Breast epithelium (tissue), 4 donors: ENCODE results near the gene WFDC12. TPM values are rescaled to one million over a fixed set of nuclear protein-coding genes. Genes with fewer than 3 reads are reported as not detected.

Source experiments
- DNase-seq, 2 donors: peaks; one replicate each; pipeline ENCODE4 v3.0.0-alpha.2; 2019; ENCODE audit warnings: low spot score in 2 of 2
- H3K27ac ChIP-seq, 2 donors: fragments of 200-600 bp; sonication (generic) in 1 of 2; one replicate each; pipeline ENCODE4 v1.5.1; 2016 to 2019; ENCODE audit warnings: mild to moderate bottlenecking in 1 of 2
- H3K27me3 ChIP-seq, 2 donors: fragments of 200-600 bp; sonication (generic) in 1 of 2; one replicate each; pipeline versions ENCODE4 v1.5.1 to v1.6.0; 2017 to 2019; ENCODE audit warnings: control low read depth in 1 of 2, mild to moderate bottlenecking in 1 of 2
- H3K36me3 ChIP-seq: fragments of 200-600 bp; one replicate; pipeline ENCODE4 v1.5.1; 2019
- H3K4me1 ChIP-seq, 2 donors: fragments of 200-600 bp; sonication (generic); one replicate each; pipeline ENCODE4 v1.5.1; 2016 to 2019; ENCODE audit warnings: control low read depth in 1 of 2
- H3K4me3 ChIP-seq, 3 donors: fragments of 200-600 bp; sonication (generic); 1 replicate in 2 of 3; 2 replicates in 1 of 3; pipeline ENCODE4 v1.5.1; 2016 to 2019; ENCODE audit warnings: mild to moderate bottlenecking in 3 of 3, moderate library complexity in 2 of 3
- H3K9me3 ChIP-seq, 2 donors: fragments of 200-600 bp; sonication (generic) in 1 of 2; one replicate each; pipeline ENCODE4 v1.5.1; 2016 to 2019; ENCODE audit warnings: control low read depth in 1 of 2
- CTCF ChIP-seq, 3 donors: fragments of 450-650 bp; IDR thresholded peaks; one replicate each; pipeline ENCODE4 v1.5.1; 2016 to 2017; ENCODE audit warnings: antibody characterized with exemption in 3 of 3, mild to moderate bottlenecking in 3 of 3, moderate library complexity in 3 of 3
- POLR2A ChIP-seq: fragments of 450-650 bp; IDR thresholded peaks from one replicate; pipeline ENCODE4 v1.6.1; 2016; ENCODE audit warnings: antibody characterized with exemption, mild to moderate bottlenecking, moderate library complexity
- POLR2AphosphoS5 ChIP-seq, 3 donors: sonication (generic); formaldehyde crosslinking; IDR thresholded peaks; one replicate each; pipeline ENCODE4 v1.6.1; 2017; ENCODE audit warnings: antibody characterized with exemption in 3 of 3
- intact Hi-C: fragments of 100-400 bp; cut with DNase I; formaldehyde crosslinking; loops from one replicate; pipeline ENCODE4 v1.15.1; 2023; ENCODE audit warnings: low total_unique reads
- total RNA-seq, 3 donors: library from RNA; depleted of rRNA; stranded (reverse); fragments of >200 nt; gene quantifications; one replicate each; pipeline ENCODE4 v1.1.0, GENCODE V29; 2016

Gene WFDC12
- total RNA-seq, 3 donors from 2014 or later, result not detected

GRCh38 chr20:45128099-45128498 is 3.8 kb upstream of the WFDC12 start:
- DNase-seq, result no peak
- Histone ChIP-seq H3K27me3 (no peaks in the 10 kb centered on the region), H3K4me1 (no peaks in the 10 kb centered on the region), H3K9me3 (no peaks in the 10 kb centered on the region), H3K27ac (no peak overlapping the region), H3K4me3 (no peak overlapping the region), H3K36me3 (no peaks in the 10 kb centered on the region)
- intact Hi-C loops, result no loop called here
- TF ChIP-seq CTCF (IDR thresholded peaks at IDR 0.05) (no peak), POLR2A (no peak), POLR2AphosphoS5 (IDR thresholded peaks at IDR 0.05) (no peak)

DNA sequence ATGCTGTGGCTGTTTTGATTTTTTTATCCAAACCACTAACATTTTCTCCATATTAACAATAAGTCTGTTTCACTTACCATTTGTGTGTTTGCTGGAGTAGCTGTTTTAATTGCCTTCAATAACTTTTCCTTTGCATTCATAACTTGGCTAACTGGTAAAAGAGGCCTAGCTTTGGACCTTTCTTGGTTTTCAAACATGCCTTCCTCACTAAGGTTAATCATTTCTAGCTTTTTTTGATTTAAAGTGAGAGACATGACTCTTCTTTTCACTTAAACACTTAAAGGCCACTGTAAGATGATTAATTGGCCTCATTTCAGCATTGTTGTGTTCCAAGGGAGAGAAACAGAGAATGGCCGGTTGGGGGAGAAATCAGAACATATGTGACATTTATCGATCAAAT is 2.9 kb downstream of the WFDC12 start:
- intact Hi-C loops, result no loop called here
- no peaks in the 10 kb centered on the region for H3K9me3 ChIP-seq
- DNase-seq, result no peak
- no peak overlapping the region for H3K4me3 ChIP-seq
- H3K27ac ChIP-seq, result no peak overlapping the region
- H3K36me3 ChIP-seq, result no peaks in the 10 kb centered on the region
- H3K4me1 ChIP-seq, result no peaks in the 10 kb centered on the region
- no peaks in the 10 kb centered on the region for H3K27me3 ChIP-seq
- no peak for TF ChIP-seq POLR2A
- no peak for TF ChIP-seq CTCF (IDR thresholded peaks at IDR 0.05)
- TF ChIP-seq POLR2AphosphoS5 (IDR thresholded peaks at IDR 0.05), result no peak

- intact Hi-C loops, result no loop called here
- H3K27me3 ChIP-seq, result no peaks in the 10 kb centered on the region
- H3K4me1 ChIP-seq, result no peaks in the 10 kb centered on the region
- H3K27ac ChIP-seq, result no peak overlapping the region
- TF ChIP-seq POLR2AphosphoS5 (IDR thresholded peaks at IDR 0.05) (no peak), POLR2A (no peak), CTCF (IDR thresholded peaks at IDR 0.05) (no peak)
- no peaks in the 10 kb centered on the region for H3K36me3 ChIP-seq
- H3K4me3 ChIP-seq, result no peak overlapping the region
- DNase-seq, result no peak
- no peaks in the 10 kb centered on the region for H3K9me3 ChIP-seq
Measured at GRCh38 chr20:45119556-45120266, 4.6 kb downstream of the WFDC12 start.

- H3K27ac ChIP-seq, result no peak overlapping the region
- intact Hi-C loops, result no loop called here
- H3K9me3 ChIP-seq, result no peaks in the 10 kb centered on the region
- no peaks in the 10 kb centered on the region for H3K27me3 ChIP-seq
- H3K4me1 ChIP-seq, result no peaks in the 10 kb centered on the region
- no peaks in the 10 kb centered on the region for H3K36me3 ChIP-seq
- DNase-seq, result no peak
- no peak for TF ChIP-seq POLR2AphosphoS5 (IDR thresholded peaks at IDR 0.05)
- no peak for TF ChIP-seq CTCF (IDR thresholded peaks at IDR 0.05)
- no peak for TF ChIP-seq POLR2A
- H3K4me3 ChIP-seq, result no peak overlapping the region
Measured at GRCh38 chr20:45118028-45118427, 6.2 kb downstream of the WFDC12 start.

DNA sequence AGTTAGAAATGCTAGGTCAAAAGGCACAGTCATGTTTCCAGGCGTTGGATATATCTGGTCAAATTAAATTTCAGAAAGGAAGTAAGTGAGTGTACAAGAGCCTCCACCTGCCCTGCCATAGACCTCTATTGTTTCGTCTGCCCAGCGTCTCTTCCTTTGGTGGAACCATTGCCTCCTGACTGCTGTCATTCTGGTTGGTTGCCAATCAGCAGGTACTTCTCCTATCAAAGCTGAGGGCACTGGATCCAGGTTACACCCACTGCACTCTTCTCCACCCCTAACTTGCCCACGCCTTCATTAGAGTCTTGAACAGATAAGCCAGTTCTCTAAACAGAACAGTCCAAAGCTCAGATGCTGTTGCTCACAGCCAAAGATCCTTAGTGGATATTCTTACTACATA is 6.7 kb downstream of the WFDC12 start:
- no peak for TF ChIP-seq POLR2A
- TF ChIP-seq CTCF (IDR thresholded peaks at IDR 0.05), result no peak
- no peak for TF ChIP-seq POLR2AphosphoS5 (IDR thresholded peaks at IDR 0.05)
- Histone ChIP-seq H3K36me3 (no peaks in the 10 kb centered on the region), H3K27ac (no peak overlapping the region), H3K4me3 (no peak overlapping the region), H3K9me3 (no peaks in the 10 kb centered on the region), H3K27me3 (no peaks in the 10 kb centered on the region), H3K4me1 (no peaks in the 10 kb centered on the region)
- intact Hi-C loops, result no loop called here
- no peak for DNase-seq
